ENCODE data around the gene SHROOM3.

The SHROOM3 gene

GRCh38 chr4:76540486-76540885 is 105.5 kb downstream of the SHROOM3 start:
- CTCF ChIA-PET = no interaction called here
- TF ChIP-seq PKNOX1 (IDR thresholded peaks at IDR 0.05) (no peak), TARDBP (IDR thresholded peaks at IDR 0.05) (no peak), HDGF (IDR thresholded peaks at IDR 0.05; ENCODE audit: borderline replicate concordance) (no peak), LEF1 (IDR thresholded peaks at IDR 0.05; ENCODE audit: borderline replicate concordance) (no peak), FOXK2 (IDR thresholded peaks at IDR 0.05) (no peak), FOXA1 (IDR thresholded peaks at IDR 0.05) (no peak), BHLHE40 (IDR thresholded peaks at IDR 0.05; ENCODE audit: borderline replicate concordance) (no peak), FOXM1 (IDR thresholded peaks at IDR 0.05; ENCODE audit: borderline replicate concordance) (no peak), ZNF384 (IDR thresholded peaks at IDR 0.05) (no peak), ELF4 (IDR thresholded peaks at IDR 0.05) (no peak), L3MBTL2 (conservative IDR thresholded peaks at IDR 0.05) (no peak)
- POLR2A ChIA-PET = no interaction called here

GRCh38 chr4:76543378-76543777 is 108.3 kb downstream of the SHROOM3 start:
- TF ChIP-seq ZNF384 (IDR thresholded peaks at IDR 0.05) (no peak), ELF4 (IDR thresholded peaks at IDR 0.05) (no peak), ARNT (IDR thresholded peaks at IDR 0.05) (no peak), LEF1 (IDR thresholded peaks at IDR 0.05; ENCODE audit: borderline replicate concordance) (no peak), BHLHE40 (IDR thresholded peaks at IDR 0.05; ENCODE audit: borderline replicate concordance) (no peak), NFRKB (IDR thresholded peaks at IDR 0.05) (no peak), L3MBTL2 (conservative IDR thresholded peaks at IDR 0.05) (no peak), SUZ12 (IDR thresholded peaks at IDR 0.05) (no peak), FOXA1 (IDR thresholded peaks at IDR 0.05) (no peak), FOXK2 (IDR thresholded peaks at IDR 0.05) (no peak), HDGF (IDR thresholded peaks at IDR 0.05; ENCODE audit: borderline replicate concordance) (no peak)
- CTCF ChIA-PET = no interaction called here
- POLR2A ChIA-PET = no interaction called here
- no peak for DNase-seq (ENCODE audit: extremely low spot score)

More at GRCh38 chr4:76540486-76540885, 105.5 kb downstream of the SHROOM3 start:
- no peak for DNase-seq (ENCODE audit: extremely low spot score)

GRCh38 chr4:76544725-76545124 is 109.7 kb downstream of the SHROOM3 start:
- POLR2A ChIA-PET = no interaction called here
- CTCF ChIA-PET = no interaction called here
- no peak for DNase-seq (ENCODE audit: extremely low spot score)
- TF ChIP-seq PKNOX1 (IDR thresholded peaks at IDR 0.05) (no peak), LEF1 (IDR thresholded peaks at IDR 0.05; ENCODE audit: borderline replicate concordance) (no peak), ARNT (IDR thresholded peaks at IDR 0.05) (no peak), FOXM1 (IDR thresholded peaks at IDR 0.05; ENCODE audit: borderline replicate concordance) (no peak)

- TF ChIP-seq FOXM1 (IDR thresholded peaks at IDR 0.05; ENCODE audit: borderline replicate concordance) (no peak), HDGF (IDR thresholded peaks at IDR 0.05; ENCODE audit: borderline replicate concordance) (no peak), SP1 (IDR thresholded peaks at IDR 0.05) (no peak), CTBP1 (IDR thresholded peaks at IDR 0.05; ENCODE audit: borderline replicate concordance) (no peak), TARDBP (IDR thresholded peaks at IDR 0.05) (no peak), FOXK2 (IDR thresholded peaks at IDR 0.05) (no peak)
- DNase-seq (ENCODE audit: extremely low spot score) = no peak
- POLR2A ChIA-PET = no interaction called here
- CTCF ChIA-PET = no interaction called here
Measured at GRCh38 chr4:76545226-76545884, 110.3 kb downstream of the SHROOM3 start.

GRCh38 chr4:76546327-76546726 is 111.3 kb downstream of the SHROOM3 start:
- ChIA-PET POLR2A (interaction anchor here (0.8 kb wide), 1 partner anchor 143 kb away, joined by 3 read pairs; no protein-coding TSS in a partner anchor), CTCF (no interaction called here)
- DNase-seq (ENCODE audit: extremely low spot score) = no peak
- TF ChIP-seq ELF4 (IDR thresholded peaks at IDR 0.05) (no peak), FOXK2 (IDR thresholded peaks at IDR 0.05) (no peak), FOXM1 (IDR thresholded peaks at IDR 0.05; ENCODE audit: borderline replicate concordance) (no peak), FOXA1 (IDR thresholded peaks at IDR 0.05) (no peak), TARDBP (IDR thresholded peaks at IDR 0.05) (no peak), SUZ12 (IDR thresholded peaks at IDR 0.05) (no peak), ARNT (IDR thresholded peaks at IDR 0.05) (no peak), L3MBTL2 (conservative IDR thresholded peaks at IDR 0.05) (no peak), PKNOX1 (IDR thresholded peaks at IDR 0.05) (no peak), ZNF384 (IDR thresholded peaks at IDR 0.05) (no peak), LEF1 (IDR thresholded peaks at IDR 0.05; ENCODE audit: borderline replicate concordance) (no peak), CTBP1 (IDR thresholded peaks at IDR 0.05; ENCODE audit: borderline replicate concordance) (no peak), HDGF (IDR thresholded peaks at IDR 0.05; ENCODE audit: borderline replicate concordance) (no peak), NFRKB (IDR thresholded peaks at IDR 0.05) (no peak), SP1 (IDR thresholded peaks at IDR 0.05) (no peak), BHLHE40 (IDR thresholded peaks at IDR 0.05; ENCODE audit: borderline replicate concordance) (no peak)
